Gastrocnemius medialis (tissue), 4 donors: Measurements from ENCODE around the gene APOA1. TPM values are rescaled to one million over a fixed set of nuclear protein-coding genes. Genes with fewer than 3 reads are reported as not detected.

Experiments used
- ATAC-seq, 2 donors: fragments of 150-250 bp; one replicate each; pipeline ENCODE4 v1.9.1; 2016
- DNase-seq, 2 donors: peaks; one replicate each; pipeline ENCODE4 v3.0.0-alpha.2; 2019
- H3K27ac ChIP-seq, 4 donors: fragments of 200-600 bp; sonication (generic); 1 replicate in 1 of 4; 2 replicates in 3 of 4; pipeline ENCODE4 v1.5.1; 2016 to 2018; ENCODE audit warnings: mild to moderate bottlenecking in 2 of 4, moderate library complexity in 1 of 4
- H3K27me3 ChIP-seq, 3 donors: fragments of 200-600 bp; sonication (generic) in 2 of 3; 1 replicate in 1 of 3; 2 replicates in 2 of 3; pipeline versions ENCODE4 v1.5.1 to v1.6.0; 2016 to 2019; ENCODE audit warnings: mild to moderate bottlenecking in 1 of 3, moderate library complexity in 1 of 3
- H3K36me3 ChIP-seq, 2 donors: fragments of 200-600 bp; sonication (generic) in 1 of 2; one replicate each; pipeline ENCODE4 v1.5.1; 2017 to 2018
- H3K4me1 ChIP-seq, 2 donors: fragments of 200-600 bp; sonication (generic) in 1 of 2; one replicate each; pipeline ENCODE4 v1.5.1; 2016 to 2017; ENCODE audit warnings: mild to moderate bottlenecking in 2 of 2
- H3K4me3 ChIP-seq, 4 donors: fragments of 200-600 bp; sonication (generic) in 3 of 4; 1 replicate in 1 of 4; 2 replicates in 3 of 4; pipeline ENCODE4 v1.5.1; 2016 to 2019; ENCODE audit warnings: mild to moderate bottlenecking in 2 of 4
- H3K9me3 ChIP-seq, 3 donors: fragments of 200-600 bp; sonication (generic) in 2 of 3; 1 replicate in 1 of 3; 2 replicates in 2 of 3; pipeline ENCODE4 v1.5.1; 2016 to 2019
- POLR2A ChIP-seq, 2 donors: fragments of 450-650 bp; IDR thresholded peaks; one replicate each; pipeline ENCODE4 v1.6.1; 2017; ENCODE audit warnings: antibody characterized with exemption in 2 of 2, mild to moderate bottlenecking in 2 of 2, moderate library complexity in 2 of 2
- in situ Hi-C, 4 donors: fragments of 200-750 bp; cut with MboI; loops; one replicate each; pipeline versions ENCODE4 v1.15.0 to v1.8.0; 2017; ENCODE audit warnings: low sequenced_read_pairs in 4 of 4
- intact Hi-C: fragments of 100-400 bp; cut with DNase I; formaldehyde crosslinking; loops from one replicate; pipeline ENCODE4 v1.15.1; 2023; ENCODE audit warnings: low total_unique reads
- total RNA-seq, 4 donors: library from RNA; depleted of rRNA; stranded (reverse); fragments of >200 nt; gene quantifications; one replicate each; pipeline versions ENCODE4 v1.1.0 to v1.2.3, GENCODE V29; 2016
- TF ChIP-seq, protein P1 (sequence below), 5 experiments: fragments of 450-650 bp in 3 of 5; fragments of 200-600 bp in 2 of 5; sonication (generic) in 2 of 5; IDR thresholded peaks in 4 of 5; conservative IDR thresholded peaks in 1 of 5; 1 replicate in 4 of 5; 2 replicates in 1 of 5; pipeline ENCODE4 v1.5.1; 2016 to 2019; ENCODE audit warnings: antibody characterized with exemption in 5 of 5, mild to moderate bottlenecking in 3 of 5, moderate library complexity in 3 of 5

The APOA1 gene
- total RNA-seq, 4 donors from 2014 or later: 0.56 to 35.8 (median 18.2) TPM; not detected in 1

DNA sequence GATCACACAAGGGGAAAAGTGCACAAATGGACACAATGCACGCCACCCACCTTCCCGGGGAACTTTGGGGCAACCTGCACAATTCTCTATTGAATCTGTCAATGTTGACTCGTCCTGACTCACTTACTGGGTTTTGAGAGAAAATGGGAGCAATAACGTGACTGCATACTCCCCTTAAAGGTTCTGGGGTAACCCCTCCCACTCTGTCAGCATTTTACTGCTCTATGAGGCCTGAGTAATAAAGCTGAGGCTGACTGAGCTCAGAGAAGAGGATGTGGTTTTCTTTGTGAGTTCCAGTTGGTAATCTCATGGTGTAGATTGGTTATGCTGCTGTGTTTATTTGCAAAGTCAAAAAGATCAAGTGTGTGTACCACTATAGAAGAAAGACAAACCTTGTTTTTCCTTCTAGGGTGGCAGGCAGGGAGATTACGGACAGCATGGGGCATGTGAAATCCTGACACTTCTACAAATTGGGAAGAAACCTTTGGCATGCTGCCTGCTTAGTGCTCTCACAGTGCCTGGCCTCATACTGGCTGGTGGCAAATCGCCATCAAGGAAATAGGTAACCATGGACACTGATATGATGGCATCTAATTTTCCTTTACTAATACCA lies 16.1 kb upstream of the APOA1 start:
- H3K36me3 ChIP-seq: peaks cover 0 to 20% of the 10 kb centered on the region in 2 donors
- no peaks in the 10 kb centered on the region for H3K27me3 ChIP-seq
- DNase-seq (no peak), ATAC-seq (peak in 1 of 2 donors; percentile 21)
- H3K4me1 ChIP-seq: peaks cover 13 to 14% of the 10 kb centered on the region in 2 donors
- no peak overlapping the region for H3K27ac ChIP-seq
- intact Hi-C loops: no loop called here
- no peak for TF ChIP-seq POLR2A (IDR thresholded peaks at IDR 0.05)
- TF ChIP-seq, protein P1, sequence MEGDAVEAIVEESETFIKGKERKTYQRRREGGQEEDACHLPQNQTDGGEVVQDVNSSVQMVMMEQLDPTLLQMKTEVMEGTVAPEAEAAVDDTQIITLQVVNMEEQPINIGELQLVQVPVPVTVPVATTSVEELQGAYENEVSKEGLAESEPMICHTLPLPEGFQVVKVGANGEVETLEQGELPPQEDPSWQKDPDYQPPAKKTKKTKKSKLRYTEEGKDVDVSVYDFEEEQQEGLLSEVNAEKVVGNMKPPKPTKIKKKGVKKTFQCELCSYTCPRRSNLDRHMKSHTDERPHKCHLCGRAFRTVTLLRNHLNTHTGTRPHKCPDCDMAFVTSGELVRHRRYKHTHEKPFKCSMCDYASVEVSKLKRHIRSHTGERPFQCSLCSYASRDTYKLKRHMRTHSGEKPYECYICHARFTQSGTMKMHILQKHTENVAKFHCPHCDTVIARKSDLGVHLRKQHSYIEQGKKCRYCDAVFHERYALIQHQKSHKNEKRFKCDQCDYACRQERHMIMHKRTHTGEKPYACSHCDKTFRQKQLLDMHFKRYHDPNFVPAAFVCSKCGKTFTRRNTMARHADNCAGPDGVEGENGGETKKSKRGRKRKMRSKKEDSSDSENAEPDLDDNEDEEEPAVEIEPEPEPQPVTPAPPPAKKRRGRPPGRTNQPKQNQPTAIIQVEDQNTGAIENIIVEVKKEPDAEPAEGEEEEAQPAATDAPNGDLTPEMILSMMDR (IDR thresholded peaks at IDR 0.05 in 4 of 5, conservative IDR thresholded peaks at IDR 0.05 in 1 of 5): no peak
- H3K9me3 ChIP-seq: no peaks in the 10 kb centered on the region
- H3K4me3 ChIP-seq: no peak overlapping the region
- in situ Hi-C loops: no loop called here

DNA sequence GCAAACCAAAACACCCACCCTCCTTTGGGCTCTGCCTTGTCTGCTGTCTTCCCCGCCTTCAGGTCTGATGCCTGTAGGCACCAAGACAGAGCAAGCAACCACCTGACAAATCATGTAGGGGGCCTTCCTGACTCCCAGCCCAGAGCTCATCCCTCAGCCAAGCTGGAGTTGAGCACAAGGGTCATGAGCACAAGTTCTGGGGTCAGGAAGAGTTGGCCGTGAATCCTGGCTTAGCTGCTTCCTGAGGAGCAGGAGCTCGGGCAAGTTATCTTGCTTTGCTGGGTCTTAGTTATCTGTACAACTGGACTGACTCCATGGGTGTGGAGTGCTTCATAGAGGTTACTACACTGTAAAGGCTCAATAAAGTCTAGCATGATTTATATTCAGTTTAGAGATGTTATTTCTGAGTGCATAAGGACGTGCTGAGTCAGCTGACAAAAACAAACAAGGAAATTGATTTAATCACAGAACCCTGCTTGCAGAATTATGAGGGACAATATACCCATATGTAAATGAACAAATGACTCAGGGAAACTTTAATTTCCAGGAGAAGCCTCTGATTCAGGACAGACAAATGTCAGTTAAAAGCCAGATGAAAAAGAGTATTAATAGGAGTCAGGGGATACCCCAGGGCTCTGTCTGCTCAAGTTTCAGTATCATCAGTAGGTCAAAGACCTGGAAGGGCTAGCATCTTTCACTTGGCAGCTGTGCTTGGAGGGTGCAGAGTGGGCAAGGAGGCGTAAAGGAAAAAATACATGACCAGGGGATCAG lies 15.0 kb upstream of the APOA1 start:
- Histone ChIP-seq H3K27ac (no peak overlapping the region), H3K27me3 (no peaks in the 10 kb centered on the region), H3K36me3 (peaks cover 0 to 20% of the 10 kb centered on the region in 2 donors), H3K9me3 (no peaks in the 10 kb centered on the region), H3K4me3 (no peak overlapping the region), H3K4me1 (peaks cover 13 to 14% of the 10 kb centered on the region in 2 donors)
- intact Hi-C loops: no loop called here
- TF ChIP-seq, protein P1 (IDR thresholded peaks at IDR 0.05 in 4 of 5, conservative IDR thresholded peaks at IDR 0.05 in 1 of 5): no peak
- no peak for TF ChIP-seq POLR2A (IDR thresholded peaks at IDR 0.05)
- DNase-seq (no peak), ATAC-seq (peak in 1 of 2 donors; percentile 33)
- in situ Hi-C loops: no loop called here

DNA sequence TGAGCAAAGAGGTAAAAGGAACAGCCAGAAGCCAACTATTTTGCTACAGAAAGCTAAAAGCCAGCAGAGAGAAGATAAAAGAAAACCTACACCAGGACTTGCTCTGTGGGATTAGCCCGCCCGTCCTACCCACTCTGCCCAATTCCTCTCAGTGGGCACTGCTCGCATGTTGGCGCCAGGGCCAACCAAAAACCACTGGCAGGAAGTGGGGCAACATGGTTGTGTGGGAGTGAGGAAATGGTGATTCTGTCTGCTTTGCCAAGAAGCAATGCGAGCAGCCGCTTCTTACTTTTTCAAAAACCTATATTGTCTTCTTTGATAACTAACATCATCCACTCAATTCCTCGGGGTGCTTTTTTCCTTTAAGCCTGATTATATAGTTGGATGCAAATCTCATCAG lies 14.2 kb upstream of the APOA1 start:
- H3K36me3 ChIP-seq: peaks cover 0 to 28% of the 10 kb centered on the region in 2 donors
- TF ChIP-seq, protein P1 (IDR thresholded peaks at IDR 0.05 in 4 of 5, conservative IDR thresholded peaks at IDR 0.05 in 1 of 5): no peak
- no peak for TF ChIP-seq POLR2A (IDR thresholded peaks at IDR 0.05)
- no peak overlapping the region for H3K4me3 ChIP-seq
- no peak for DNase-seq
- H3K4me1 ChIP-seq: peaks cover 13 to 14% of the 10 kb centered on the region in 2 donors
- ATAC-seq: no peak
- intact Hi-C loops: no loop called here
- no peak overlapping the region for H3K27ac ChIP-seq
- in situ Hi-C loops: no loop called here
- no peaks in the 10 kb centered on the region for H3K27me3 ChIP-seq
- H3K9me3 ChIP-seq: no peaks in the 10 kb centered on the region

DNA sequence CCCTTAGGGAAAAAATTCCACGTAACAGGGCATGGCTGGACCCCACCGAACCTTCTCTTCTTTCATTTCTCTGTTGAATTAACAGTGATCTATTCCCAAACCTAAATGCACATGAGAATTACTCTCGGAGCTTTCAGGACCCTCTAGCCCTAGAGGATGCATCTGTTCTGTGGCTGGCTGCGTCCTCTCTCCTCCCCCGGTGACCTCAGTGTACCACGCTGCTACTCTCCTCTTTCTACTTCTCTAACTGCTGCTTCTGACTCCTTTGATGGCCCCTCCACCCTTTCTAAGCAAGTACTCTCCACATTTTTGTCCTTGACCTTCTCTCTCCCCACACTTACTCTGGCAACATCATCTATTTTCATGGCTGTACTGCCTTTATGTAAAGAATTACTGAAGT lies 12.1 kb upstream of the APOA1 start:
- H3K36me3 ChIP-seq: peaks cover 0 to 47% of the 10 kb centered on the region in 2 donors
- in situ Hi-C loops: no loop called here
- DNase-seq (no peak), ATAC-seq (no peak)
- H3K4me1 ChIP-seq: peaks cover 14 to 19% of the 10 kb centered on the region in 2 donors
- H3K4me3 ChIP-seq: no peak overlapping the region
- no peaks in the 10 kb centered on the region for H3K9me3 ChIP-seq
- TF ChIP-seq, protein P1 (IDR thresholded peaks at IDR 0.05 in 4 of 5, conservative IDR thresholded peaks at IDR 0.05 in 1 of 5): no peak
- TF ChIP-seq POLR2A (IDR thresholded peaks at IDR 0.05): no peak
- intact Hi-C loops: no loop called here
- no peaks in the 10 kb centered on the region for H3K27me3 ChIP-seq
- no peak overlapping the region for H3K27ac ChIP-seq
